ENCODE data around the gene MOSPD3.

GRCh38 chr7:100590077-100590737 lies 22.1 kb upstream of the MOSPD3 start:
- TF ChIP-seq LEF1 (IDR thresholded peaks at IDR 0.05; ENCODE audit: borderline replicate concordance) (no peak), HDGF (IDR thresholded peaks at IDR 0.05; ENCODE audit: borderline replicate concordance) (no peak), FOXA1 (IDR thresholded peaks at IDR 0.05) (no peak), CTBP1 (IDR thresholded peaks at IDR 0.05; ENCODE audit: borderline replicate concordance) (no peak)

All from HEK293T (cell line).